ENCODE measurements around the gene SNRNP25. TPM values are rescaled to one million over a fixed set of nuclear protein-coding genes. Genes with fewer than 3 reads are reported as not detected.

Gene SNRNP25
- total and polyA plus RNA-seq, 4 donors: 10.3 to 30.9 (median 20.9) TPM

GRCh38 chr16:74747-75334, 21.2 kb downstream of the SNRNP25 start:
- DNase-seq (no peak), ATAC-seq (ENCODE audit: insufficient read depth, low FRiP score) (no peak)
- 88 to 91% methylated on average over 16 of the region's 16 CpGs for WGBS, 2 donors
- H3K36me3 ChIP-seq (ENCODE audit: control insufficient read depth in 4 of 4, insufficient read depth in 4 of 4, low read length in 4 of 4): peaks cover 0 to 6% (median 2%) of the 10 kb centered on the region in 4 donors
- TF ChIP-seq CTCF (IDR thresholded peaks at IDR 0.05; ENCODE audit: control extremely low read depth, extremely low read depth): no peak
- no peak overlapping the region for H3K9ac ChIP-seq (ENCODE audit: insufficient read depth in 1 of 2, low read length in 2 of 2)
- H3K4me1 ChIP-seq (ENCODE audit: control insufficient read depth in 5 of 5, insufficient read depth in 5 of 5, low read length in 5 of 5): peaks cover 9 to 58% (median 43%) of the 10 kb centered on the region in 5 donors
- no peaks in the 10 kb centered on the region for H3K27me3 ChIP-seq (ENCODE audit: control insufficient read depth in 3 of 3, insufficient read depth in 3 of 3, low read length in 2 of 3)
- no peaks in the 10 kb centered on the region for H3K9me3 ChIP-seq (ENCODE audit: control insufficient read depth in 4 of 4, insufficient read depth in 3 of 4, low read length in 3 of 4)
- no peak overlapping the region for H3K4me3 ChIP-seq
- peak overlapping the region; percentile 55 to 96 for H3K27ac ChIP-seq (ENCODE audit: low read depth in 1 of 2, low read length in 1 of 2)

GRCh38 chr16:75580-76501, 22.2 kb downstream of the SNRNP25 start:
- H3K27me3 ChIP-seq (ENCODE audit: control insufficient read depth in 3 of 3, insufficient read depth in 3 of 3, low read length in 2 of 3): no peaks in the 10 kb centered on the region
- H3K36me3 ChIP-seq (ENCODE audit: control insufficient read depth in 4 of 4, insufficient read depth in 4 of 4, low read length in 4 of 4): peaks cover 0 to 8% (median 2%) of the 10 kb centered on the region in 4 donors
- DNase-seq (peak; percentile 92 to 96 (median 93)), ATAC-seq (ENCODE audit: insufficient read depth, low FRiP score) (no peak)
- peak overlapping the region in 1 of 2 donors; percentile 55 for H3K9ac ChIP-seq (ENCODE audit: insufficient read depth in 1 of 2, low read length in 2 of 2)
- peaks cover 9 to 54% (median 38%) of the 10 kb centered on the region in 5 donors for H3K4me1 ChIP-seq (ENCODE audit: control insufficient read depth in 5 of 5, insufficient read depth in 5 of 5, low read length in 5 of 5)
- H3K9me3 ChIP-seq (ENCODE audit: control insufficient read depth in 4 of 4, insufficient read depth in 3 of 4, low read length in 3 of 4): no peaks in the 10 kb centered on the region
- WGBS, 2 donors: 14 to 23% methylated on average over 11 of the region's 11 CpGs
- peak overlapping the region; percentile 75 to 96 for H3K27ac ChIP-seq (ENCODE audit: low read depth in 1 of 2, low read length in 1 of 2)
- TF ChIP-seq CTCF (IDR thresholded peaks at IDR 0.05; ENCODE audit: control extremely low read depth, extremely low read depth): no peak
- H3K4me3 ChIP-seq: no peak overlapping the region

- Histone ChIP-seq H3K27me3 (ENCODE audit: control insufficient read depth in 3 of 3, insufficient read depth in 3 of 3, low read length in 2 of 3) (no peaks in the 10 kb centered on the region), H3K4me3 (peak overlapping the region; percentile 81), H3K9ac (ENCODE audit: insufficient read depth in 1 of 2, low read length in 2 of 2) (no peak overlapping the region), H3K36me3 (ENCODE audit: control insufficient read depth in 4 of 4, insufficient read depth in 4 of 4, low read length in 4 of 4) (peaks cover 0 to 8% (median 2%) of the 10 kb centered on the region in 4 donors), H3K27ac (ENCODE audit: low read depth in 1 of 2, low read length in 1 of 2) (peak overlapping the region; percentile 96 to 99), H3K4me1 (ENCODE audit: control insufficient read depth in 5 of 5, insufficient read depth in 5 of 5, low read length in 5 of 5) (peaks cover 9 to 47% (median 29%) of the 10 kb centered on the region in 5 donors), H3K9me3 (ENCODE audit: control insufficient read depth in 4 of 4, insufficient read depth in 3 of 4, low read length in 3 of 4) (no peaks in the 10 kb centered on the region)
- ATAC-seq (ENCODE audit: insufficient read depth, low FRiP score) (peak; percentile 31), DNase-seq (peak; percentile 82 to 88 (median 85))
- TF ChIP-seq CTCF (IDR thresholded peaks at IDR 0.05; ENCODE audit: control extremely low read depth, extremely low read depth): no peak
- WGBS, 2 donors: 11 to 18% methylated on average over 12 to 13 of the region's 13 CpGs
Observed at GRCh38 chr16:76535-77272, 23.1 kb downstream of the SNRNP25 start.
